AG10803 (cell line): ENCODE measurements around the gene NIPAL3.

Experiments
- DNase-seq: peaks from one replicate; pipeline ENCODE4 v3.0.0; 2010; ENCODE audit warnings: low read depth
- H3K4me3 ChIP-seq: 2 replicates; pipeline ENCODE4 v1.5.1; 2011; ENCODE audit warnings: mild to moderate bottlenecking, low read length, control low read depth
- TF ChIP-seq, protein P1 (sequence below): conservative IDR thresholded peaks from 2 replicates; pipeline ENCODE4 v1.5.1; 2011; ENCODE audit warnings: mild to moderate bottlenecking, low read length, control low read depth, inconsistent platforms

Gene NIPAL3

GRCh38 chr1:24468685-24469316 is 53.2 kb downstream of the NIPAL3 start:
- no peak overlapping the region for H3K4me3 ChIP-seq
- TF ChIP-seq, protein P1, sequence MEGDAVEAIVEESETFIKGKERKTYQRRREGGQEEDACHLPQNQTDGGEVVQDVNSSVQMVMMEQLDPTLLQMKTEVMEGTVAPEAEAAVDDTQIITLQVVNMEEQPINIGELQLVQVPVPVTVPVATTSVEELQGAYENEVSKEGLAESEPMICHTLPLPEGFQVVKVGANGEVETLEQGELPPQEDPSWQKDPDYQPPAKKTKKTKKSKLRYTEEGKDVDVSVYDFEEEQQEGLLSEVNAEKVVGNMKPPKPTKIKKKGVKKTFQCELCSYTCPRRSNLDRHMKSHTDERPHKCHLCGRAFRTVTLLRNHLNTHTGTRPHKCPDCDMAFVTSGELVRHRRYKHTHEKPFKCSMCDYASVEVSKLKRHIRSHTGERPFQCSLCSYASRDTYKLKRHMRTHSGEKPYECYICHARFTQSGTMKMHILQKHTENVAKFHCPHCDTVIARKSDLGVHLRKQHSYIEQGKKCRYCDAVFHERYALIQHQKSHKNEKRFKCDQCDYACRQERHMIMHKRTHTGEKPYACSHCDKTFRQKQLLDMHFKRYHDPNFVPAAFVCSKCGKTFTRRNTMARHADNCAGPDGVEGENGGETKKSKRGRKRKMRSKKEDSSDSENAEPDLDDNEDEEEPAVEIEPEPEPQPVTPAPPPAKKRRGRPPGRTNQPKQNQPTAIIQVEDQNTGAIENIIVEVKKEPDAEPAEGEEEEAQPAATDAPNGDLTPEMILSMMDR, result no peak
- no peak for DNase-seq

- no peak for DNase-seq
- no peak overlapping the region for H3K4me3 ChIP-seq
- TF ChIP-seq, protein P1, result no peak
These were observed 55.0 kb downstream of the NIPAL3 start for GRCh38 chr1:24470592-24470991.

- no peak for DNase-seq
- TF ChIP-seq, protein P1, result no peak
These were observed 57.1 kb downstream of the NIPAL3 start for GRCh38 chr1:24472527-24473251.

DNA sequence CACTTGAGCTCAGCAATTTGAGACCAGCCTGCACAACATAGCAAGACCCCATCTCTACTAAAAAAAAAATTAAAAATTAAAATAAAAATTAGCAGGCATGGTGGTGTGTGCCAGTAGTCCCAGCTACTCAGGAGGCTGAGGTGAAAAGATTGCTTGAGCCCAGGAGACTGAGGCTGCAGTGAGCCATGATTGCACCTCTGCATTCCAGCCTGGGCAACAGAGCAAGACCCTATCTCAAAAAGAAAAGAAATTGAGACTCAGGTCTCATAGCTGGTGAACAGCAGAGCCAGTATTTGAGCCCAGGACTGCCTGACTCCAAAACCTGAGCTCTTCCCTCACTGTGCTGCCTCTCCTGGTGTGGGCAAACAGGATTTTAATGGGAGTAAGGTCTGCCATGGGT is 58.6 kb downstream of the NIPAL3 start:
- TF ChIP-seq, protein P1, result no peak
- no peak for DNase-seq
- H3K4me3 ChIP-seq, result no peak overlapping the region

More at GRCh38 chr1:24472527-24473251, 57.1 kb downstream of the NIPAL3 start:
- H3K4me3 ChIP-seq, result no peak overlapping the region

DNA sequence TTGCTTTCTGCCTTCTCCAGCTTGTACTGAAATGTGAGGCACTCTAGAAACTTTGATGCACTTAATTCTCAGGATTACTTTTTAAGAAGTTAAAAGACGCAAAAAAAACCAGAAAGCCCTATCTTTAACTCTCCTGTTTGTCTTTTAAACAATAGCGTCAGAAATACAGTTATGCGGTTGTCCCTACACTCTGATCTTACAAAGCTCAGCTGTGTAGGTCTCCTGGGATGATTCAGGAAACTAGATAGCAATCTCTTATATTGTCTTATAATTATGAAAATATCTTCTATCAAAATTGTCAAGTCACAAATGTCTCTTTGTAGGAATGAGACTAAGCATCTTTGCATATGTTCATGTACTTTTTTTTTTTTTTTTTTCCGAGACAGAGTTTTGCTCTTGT is 60.1 kb downstream of the NIPAL3 start:
- TF ChIP-seq, protein P1, result no peak
- DNase-seq, result no peak
- no peak overlapping the region for H3K4me3 ChIP-seq

DNA sequence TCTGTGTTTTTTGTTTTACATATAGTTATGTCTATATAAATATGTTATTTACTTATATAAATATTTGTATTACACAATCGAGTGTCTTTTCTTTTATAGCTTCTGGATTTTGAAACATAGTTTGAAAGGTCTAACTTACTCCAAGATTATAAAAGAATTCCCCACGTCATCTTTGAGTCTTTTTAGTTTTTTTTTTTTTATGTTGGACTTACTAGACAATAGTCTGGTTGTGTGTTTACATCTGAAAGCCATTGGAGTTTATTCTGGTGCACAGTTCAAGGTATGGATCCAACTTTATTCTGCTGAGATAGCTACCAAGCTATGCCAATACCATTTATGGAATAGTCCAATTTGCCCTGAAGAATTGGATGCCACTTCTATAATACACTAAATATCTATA is 61.0 kb downstream of the NIPAL3 start:
- no peak overlapping the region for H3K4me3 ChIP-seq
- no peak for DNase-seq
- TF ChIP-seq, protein P1, result no peak

GRCh38 chr1:24477309-24477708 is 61.7 kb downstream of the NIPAL3 start:
- TF ChIP-seq, protein P1, result no peak
- no peak for DNase-seq
- H3K4me3 ChIP-seq, result no peak overlapping the region
